H54 (cell line): ENCODE results near the gene ZDHHC24.

Experiments
- DNase-seq: peaks from one replicate; pipeline ENCODE4 v3.0.0; 2011; ENCODE audit warnings: low spot score, mixed read lengths; ENCODE audit not compliant: insufficient read length
- FAIRE-seq: peaks from 3 replicates; lab custom pipeline; 2011; peaks lifted over from hg19 to GRCh38; lab: Jason Lieb, UNC
- POLR2A ChIP-seq: IDR thresholded peaks from 2 replicates; pipeline ENCODE4 v1.6.1; 2011; ENCODE audit warnings: low read depth, mild to moderate bottlenecking, low read length

The ZDHHC24 gene

DNA sequence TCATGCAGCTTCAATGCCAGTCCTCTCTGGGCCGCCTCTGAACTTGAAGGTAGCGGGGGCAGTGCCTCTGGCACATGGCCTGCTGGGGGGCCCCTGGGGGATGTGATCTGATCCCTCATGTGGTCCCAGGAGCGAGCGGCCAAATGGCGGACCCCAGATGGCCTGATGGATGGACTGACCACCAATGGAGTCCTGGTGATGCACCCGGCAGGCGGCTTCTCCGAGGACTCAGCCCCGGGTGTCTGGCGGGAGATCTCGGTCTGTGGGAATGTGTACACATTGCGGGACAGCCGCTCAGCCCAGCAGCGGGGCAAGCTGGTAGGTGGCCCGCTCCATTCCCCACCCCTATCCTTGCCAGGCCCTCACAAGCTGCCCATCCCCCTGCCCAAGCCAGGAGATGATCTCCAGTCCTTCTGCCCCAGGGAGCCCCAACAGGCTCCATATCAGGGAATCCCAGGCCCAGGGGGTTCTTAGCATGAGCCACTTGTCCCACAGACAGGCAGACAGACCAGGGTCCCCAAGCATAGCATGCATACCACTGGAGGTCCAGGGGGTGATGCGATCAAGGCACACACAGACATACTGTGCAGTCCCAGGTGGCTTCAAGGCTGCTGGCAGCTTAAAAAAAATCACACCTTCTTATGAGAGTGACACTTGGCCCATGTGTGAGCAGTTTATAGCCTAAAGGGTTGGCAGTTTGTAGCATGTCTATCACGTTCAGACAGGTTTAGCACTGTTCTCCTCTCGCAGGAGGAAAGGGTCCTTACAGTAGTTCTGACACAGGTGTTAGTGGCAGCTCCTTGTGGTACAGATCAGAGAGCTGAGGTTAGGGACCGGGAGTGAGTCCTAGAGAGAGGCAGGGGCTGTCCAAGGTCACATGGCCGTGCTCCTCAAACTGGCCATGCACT is 72.0 kb downstream of the ZDHHC24 start:
- TF ChIP-seq POLR2A, result no peak
- DNase-seq, result no peak
- no peak for FAIRE-seq

DNA sequence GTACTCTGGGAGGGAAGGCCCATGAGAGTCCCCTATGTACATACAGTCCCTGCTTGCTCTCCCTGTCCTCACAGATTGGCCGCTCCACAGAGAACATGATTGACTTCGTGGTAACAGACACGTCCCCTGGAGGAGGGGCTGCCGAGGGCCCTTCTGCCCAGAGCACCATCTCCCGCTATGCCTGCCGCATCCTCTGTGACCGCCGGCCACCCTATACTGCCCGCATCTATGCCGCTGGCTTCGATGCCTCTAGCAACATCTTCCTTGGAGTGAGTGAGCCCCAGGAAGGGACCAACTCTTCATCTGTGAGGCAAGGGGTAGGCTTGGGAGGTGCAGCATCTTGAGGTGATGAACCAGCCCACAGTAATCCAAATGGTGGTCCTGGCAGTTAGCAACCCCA is 72.7 kb downstream of the ZDHHC24 start:
- FAIRE-seq (no peak), DNase-seq (no peak)
- TF ChIP-seq POLR2A, result no peak

DNA sequence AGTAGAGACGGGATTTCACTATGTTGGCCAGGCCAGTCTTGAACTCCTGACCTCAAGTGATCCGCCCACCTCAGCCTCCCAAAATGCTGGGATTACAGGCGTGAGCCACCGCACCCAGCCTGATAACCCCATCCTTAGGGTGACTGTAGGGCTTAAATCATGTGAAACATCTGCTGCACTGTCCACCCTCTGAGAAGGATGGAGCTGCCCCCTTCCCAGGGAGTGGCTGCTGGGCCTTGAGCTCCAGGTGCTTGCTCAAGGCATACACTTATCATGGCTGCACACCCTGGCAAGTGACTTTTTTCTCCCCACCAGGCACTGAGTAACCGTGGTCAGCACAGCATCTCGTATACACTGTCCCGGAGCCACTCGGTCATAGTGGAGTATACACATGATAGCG is 73.8 kb downstream of the ZDHHC24 start:
- no peak for DNase-seq
- FAIRE-seq, result no peak
- TF ChIP-seq POLR2A, result no peak

DNA sequence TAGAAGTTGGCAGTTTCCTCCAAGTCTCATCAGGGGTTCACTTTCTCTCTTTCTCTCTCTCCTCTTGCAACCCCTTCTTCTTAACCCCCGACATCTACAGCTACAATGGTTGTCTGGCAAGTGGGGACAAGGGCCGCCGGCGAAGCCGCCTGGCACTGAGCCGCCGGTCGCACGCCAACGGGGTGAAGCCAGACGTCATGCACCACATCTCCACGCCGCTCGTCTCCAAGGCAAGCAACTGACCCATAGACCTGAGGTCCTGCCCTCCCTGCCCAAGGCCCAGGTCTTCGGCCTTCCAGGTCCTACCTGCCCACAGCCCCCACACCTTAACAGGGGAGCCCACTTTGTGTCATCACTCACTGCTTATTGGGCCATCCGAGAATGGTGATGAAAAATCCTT is 74.7 kb downstream of the ZDHHC24 start:
- DNase-seq, result no peak
- no peak for FAIRE-seq
- no peak for TF ChIP-seq POLR2A
